GM18519 (cell line): ENCODE measurements around the gene PLEKHG5.
"Not testable (repeated sequence)": the region's sequence is repeated elsewhere in the genome, so short reads cannot be mapped to it uniquely, and the experiment has no call there.

Experiments
- ATAC-seq: cut with Tn5 transposase; IDR thresholded peaks from one replicate; pipeline ENCODE4 v1.9.1; 2021; ENCODE audit warnings: mild to moderate bottlenecking, moderate library complexity; ENCODE audit not compliant: unreplicated experiment, low FRiP score

The PLEKHG5 gene

DNA sequence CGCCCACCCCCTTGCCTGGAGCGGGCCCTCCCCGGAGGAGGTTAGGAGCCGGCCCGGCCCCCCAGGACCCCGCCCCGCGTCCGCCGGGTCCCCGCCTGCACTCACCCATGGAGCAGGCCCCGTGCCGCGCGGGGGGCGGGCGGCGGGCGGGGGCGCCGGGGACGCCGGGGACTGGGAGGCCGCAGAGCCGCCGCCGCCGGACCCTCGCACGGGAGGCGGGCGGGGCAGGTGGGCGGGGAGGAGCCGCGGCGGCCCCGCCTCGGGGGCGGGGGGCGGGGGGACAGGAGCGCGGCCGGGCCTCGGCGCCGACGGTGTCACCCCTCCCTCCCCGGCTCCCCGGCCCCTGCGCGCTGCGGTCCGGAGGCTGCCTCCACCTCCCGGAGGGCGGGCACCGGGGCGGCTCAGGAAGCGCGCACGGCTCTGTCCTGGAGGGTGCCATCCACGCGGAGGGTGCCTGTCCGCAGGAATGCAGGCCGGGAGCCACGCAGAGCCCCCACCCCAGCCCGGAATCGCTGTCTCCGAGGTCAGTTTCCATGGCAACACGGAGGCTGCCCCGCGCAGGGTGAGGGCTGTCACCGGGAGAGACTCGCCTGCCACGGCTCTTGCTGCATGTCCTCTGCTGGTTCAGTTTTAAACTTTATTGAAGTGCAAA, 5.9 kb upstream of the PLEKHG5 start:
- no peak for ATAC-seq

DNA sequence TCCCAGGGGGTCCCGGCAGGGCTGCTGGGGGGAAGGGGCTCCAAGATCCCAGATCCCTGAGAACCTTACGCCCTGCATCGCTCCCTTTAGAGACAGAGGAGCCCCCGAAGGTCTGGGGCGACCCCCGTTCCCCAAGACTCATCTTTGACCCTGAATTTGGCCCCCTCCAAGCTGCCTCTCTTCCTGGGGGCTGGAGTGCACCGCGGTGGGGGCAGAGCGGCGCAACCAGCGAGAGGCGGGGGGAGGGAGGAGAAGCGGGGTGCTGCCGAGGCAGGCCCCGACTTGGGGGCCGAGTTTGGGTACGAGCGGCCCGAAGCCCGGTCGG, 5.4 kb upstream of the PLEKHG5 start:
- ATAC-seq: no peak

DNA sequence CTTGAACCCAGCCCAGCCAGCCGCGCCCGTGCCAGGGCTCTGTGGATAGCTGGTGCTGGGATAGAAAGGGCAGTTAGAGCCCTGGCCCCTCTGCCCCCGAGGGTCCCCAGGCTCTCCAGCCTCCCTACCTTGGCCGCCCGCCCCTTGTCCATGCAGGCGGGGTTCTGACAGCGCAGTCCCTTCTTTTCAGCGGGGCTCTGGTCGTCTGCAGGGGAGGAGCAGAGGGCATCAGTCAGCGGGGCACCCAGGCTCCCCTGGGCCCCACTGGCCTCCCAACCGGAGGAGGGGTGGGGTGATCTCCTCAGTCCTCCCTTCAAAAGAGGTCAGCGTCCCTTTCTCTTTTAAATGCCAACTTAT, 4.9 kb upstream of the PLEKHG5 start:
- ATAC-seq: no peak

DNA sequence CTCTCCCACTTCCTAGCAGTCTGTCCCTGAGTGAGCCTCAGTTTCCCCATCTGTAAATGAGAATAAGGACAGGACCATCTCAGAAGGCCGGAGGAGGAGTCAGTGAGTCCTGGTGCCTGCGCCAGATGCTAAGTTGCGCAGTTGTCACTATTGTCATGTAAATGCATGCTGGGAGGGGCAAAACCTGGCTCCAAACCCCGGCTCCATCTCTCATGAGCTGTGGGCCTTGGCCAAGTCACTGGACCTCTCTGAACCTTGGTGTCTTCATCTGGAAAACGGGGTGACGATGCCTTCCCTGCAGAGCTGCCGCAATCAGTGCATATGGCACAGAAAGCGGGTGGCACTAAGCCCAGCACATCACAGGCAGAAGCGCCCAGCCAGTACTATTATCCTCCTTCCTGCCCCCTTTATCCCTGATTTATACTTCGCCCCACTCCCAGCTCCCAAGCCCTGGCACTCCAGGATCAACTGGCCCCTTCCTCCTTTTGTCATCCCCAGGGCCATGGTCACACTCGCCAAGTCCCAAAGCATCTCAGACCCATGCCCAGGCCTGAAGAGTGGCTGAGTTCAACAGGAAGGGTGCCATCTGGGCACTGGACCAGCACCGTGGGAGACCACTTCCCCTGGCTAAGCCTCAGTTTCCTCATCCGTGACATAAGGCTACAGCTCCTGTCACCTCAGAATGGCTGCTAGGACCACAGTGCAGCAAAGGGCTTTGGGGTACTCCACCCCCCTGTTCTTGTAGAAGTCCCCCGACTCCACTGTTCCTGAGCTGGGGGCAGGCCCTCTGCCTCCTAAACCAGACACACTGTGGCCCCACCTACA, 4.3 kb upstream of the PLEKHG5 start:
- no peak for ATAC-seq

DNA sequence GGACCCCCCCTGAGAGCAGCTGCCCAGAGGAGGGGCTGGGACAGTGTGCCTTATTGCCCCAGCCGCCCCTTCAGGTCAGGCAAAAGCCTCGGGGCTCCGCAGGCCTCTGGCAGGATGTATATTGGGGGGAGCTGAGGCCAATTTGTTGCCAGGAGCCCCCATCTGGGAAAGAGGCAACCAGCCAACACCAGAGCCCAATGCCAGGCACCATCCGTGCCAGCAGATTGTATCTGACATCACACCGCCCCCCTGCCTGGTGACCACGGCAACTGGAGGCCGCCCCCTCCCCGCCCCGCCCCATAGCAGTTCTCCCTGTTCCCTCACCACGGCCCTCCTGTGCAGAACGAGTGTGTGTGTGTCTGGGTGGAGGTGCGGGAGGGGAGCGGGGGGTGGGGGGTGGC, 3.6 kb upstream of the PLEKHG5 start:
- no peak for ATAC-seq

DNA sequence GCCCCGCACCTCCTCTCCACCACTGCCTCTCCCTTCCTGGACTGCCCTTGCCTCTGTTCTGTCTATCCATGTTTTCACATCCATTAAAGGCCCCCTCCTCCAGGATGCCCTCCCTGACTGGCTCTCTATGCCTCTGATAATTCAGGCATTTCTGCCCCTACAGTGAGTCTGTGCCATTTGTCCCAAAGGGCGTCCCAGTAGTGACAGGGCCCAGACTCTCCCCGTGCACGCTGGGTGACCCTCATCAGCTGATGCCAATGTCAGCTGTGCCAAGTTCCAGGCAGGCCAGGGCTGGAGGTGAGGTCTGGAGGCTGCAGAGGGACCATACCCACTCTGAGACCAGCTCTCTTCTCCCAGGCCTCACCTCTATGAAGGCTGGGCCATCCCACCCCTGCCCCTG, 3.2 kb upstream of the PLEKHG5 start:
- ATAC-seq: no peak

DNA sequence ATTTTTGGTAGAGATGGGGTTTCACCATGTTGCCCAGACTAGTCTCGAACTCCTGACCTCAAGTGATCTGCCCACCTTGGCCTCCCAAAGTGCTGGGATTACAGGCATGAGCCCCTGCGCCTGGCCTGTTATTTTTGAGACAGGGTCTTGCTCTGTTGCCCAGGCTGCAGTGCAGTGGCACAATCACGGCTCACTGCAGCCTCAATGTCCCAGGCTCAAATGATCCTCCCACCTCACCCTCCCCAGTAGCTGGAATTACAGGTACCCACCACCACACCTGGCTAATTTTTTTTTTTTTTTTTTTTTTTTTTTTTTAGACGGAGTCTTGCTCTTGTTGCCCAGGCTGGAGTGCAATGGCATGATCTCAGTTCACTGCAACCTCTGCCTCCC, 2.4 kb upstream of the PLEKHG5 start:
- not testable (repeated sequence) for ATAC-seq

DNA sequence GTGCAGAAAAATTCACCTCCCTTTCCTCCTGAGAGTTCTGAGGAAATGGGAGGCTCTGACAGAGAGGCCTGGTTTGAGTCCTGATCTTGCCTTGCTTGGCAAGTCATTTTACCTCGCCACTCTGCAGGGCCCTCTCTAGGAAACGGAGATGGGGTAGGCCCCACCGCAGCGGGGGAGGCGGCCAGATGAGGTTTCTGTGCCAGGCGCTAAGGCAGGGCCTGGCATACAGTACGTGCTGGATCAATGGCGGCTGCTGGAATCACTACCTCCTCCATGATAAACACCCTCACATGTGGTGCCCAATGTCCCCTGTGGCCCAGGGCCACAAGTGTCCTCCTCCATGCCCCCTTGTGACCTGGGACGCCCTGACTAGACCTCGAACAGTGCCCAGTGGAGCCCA, 499 bp upstream of the PLEKHG5 start:
- no peak for ATAC-seq

DNA sequence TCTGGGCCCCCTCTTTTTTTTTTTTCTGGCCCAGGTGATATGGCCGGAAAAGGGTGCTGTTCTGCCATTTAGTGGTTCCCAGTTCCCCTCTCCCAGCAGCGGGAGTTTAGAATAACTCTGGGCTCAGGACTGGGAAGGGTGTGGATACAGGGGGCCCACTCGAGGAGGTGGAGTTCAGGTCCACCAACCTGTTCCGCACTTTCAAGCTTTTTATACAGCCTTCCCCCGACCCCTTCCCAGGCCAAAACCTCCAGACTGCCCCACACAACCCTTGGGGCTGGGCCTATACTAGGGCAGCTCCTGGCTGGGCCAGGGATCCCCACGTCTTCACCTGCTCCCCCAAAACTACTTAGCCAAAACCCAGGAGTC, 402 bp downstream of the PLEKHG5 start:
- ATAC-seq: no peak

DNA sequence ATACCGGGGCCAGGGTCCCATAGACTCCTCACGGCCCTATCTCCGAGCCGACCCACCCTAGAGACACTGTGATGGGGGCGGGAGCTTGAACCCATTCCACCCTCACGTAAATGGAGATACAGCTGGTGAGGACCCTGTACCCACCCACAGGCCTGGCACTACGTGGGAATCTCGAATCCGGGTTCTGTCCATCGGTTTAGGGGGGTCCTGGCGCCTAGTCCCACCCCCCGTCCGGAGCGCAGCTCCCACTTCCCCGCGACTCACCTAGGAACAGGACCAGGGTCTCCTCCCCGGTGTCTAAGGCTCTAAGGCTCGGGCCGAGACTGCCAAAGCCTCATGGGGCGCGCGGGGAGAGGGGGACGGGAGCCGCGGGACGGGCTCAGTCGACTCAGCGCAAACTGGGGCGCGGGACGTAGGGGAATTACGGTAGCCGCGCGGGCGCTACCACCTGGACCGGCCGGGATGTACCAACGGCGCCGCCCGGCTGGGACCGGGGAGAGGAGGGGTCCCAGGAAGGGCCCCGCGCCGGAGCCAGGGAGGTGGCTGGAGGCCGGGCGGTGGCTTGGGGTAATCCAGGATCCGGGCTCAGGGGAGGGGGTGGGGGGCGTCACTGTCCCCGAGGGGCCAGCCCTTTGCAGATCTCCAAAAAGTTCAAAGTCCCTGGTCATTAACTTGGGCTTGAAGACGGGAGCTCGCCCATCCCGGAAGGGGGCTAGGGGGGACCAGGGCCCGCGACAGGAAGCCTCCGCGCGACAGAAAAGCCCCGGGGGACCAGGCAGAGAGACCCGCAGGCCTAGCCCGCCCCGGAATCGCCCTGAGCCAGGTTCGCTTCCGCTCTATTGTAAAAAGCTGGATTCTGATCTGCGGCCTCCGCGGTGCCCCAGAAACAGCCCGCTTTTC, 1.0 kb downstream of the PLEKHG5 start:
- no peak for ATAC-seq

DNA sequence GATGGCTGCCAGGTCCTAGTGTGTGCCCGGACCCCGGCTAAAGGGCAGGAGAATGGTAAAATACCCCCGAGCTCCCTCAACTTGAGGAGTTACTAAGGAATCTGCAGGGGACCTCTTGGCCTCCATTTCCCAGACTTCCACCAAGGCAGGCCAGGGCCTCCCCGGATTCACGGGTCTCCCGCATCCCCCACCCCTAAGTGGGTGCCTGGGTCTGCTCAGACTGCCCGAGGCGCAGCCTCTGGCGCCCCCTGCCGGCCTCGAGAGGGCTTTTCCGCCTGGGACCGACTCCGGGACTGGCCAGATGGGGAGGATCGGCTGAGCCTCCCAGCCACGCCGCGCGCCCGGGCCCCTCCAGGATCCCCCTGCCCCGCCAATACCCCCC, 1.7 kb downstream of the PLEKHG5 start:
- no peak for ATAC-seq

DNA sequence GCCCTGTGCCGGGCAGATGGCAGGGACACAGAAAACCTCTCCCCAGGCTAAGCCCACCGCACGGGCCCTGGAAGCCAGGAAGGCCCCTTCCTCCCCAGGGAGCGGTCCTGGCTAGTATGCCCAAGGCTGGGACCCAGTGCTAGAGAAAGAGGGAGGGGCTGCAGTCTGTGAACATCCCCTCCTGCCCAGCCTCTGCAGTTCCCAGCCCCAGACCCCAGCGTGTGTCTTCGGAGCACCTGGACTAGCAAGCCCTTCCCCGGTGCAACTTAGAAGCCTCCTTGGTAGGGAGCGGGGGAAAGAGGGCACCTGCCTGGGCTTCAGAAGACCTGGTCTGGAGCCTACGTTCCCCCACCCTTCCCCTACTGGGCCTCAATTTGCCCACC, 2.1 kb downstream of the PLEKHG5 start:
- no peak for ATAC-seq

DNA sequence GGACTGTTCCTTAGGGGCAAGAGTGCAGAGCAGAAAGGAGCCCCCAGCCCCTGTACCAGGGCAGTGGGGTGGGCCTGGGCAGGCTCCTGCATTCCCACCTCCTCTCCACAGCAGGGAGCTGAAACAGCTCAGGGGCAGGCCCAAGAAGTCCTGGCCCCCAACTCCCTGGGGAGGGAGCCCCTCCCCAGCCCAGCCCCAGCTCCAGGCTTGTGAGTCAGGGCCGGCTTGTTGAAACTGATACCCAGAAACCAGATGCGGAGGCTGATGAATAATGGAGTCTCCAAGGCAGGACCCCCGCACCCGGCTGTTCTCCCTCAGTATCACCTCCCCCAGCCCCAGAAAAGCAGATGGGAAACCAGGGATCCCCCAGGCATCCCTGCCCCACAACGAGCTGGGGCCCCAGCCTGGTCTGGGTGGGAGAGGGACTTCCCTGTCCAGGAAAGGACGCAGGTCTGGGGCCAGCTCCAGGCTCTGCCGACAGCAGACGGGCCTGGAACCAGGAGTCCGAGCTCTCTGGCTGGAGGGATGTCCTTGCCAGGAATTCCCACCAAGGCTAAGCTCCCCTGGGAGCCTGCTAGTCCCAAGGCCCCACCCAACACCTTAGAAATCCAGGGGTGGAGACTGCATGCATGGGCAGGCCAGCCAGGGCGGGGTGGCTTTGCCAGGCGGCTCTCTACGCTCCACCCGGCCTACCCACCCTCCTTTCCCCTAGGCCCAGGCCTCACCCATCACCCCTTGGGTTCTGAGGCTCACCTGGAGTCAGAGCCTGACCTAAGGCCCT, 2.7 kb downstream of the PLEKHG5 start:
- no peak for ATAC-seq

DNA sequence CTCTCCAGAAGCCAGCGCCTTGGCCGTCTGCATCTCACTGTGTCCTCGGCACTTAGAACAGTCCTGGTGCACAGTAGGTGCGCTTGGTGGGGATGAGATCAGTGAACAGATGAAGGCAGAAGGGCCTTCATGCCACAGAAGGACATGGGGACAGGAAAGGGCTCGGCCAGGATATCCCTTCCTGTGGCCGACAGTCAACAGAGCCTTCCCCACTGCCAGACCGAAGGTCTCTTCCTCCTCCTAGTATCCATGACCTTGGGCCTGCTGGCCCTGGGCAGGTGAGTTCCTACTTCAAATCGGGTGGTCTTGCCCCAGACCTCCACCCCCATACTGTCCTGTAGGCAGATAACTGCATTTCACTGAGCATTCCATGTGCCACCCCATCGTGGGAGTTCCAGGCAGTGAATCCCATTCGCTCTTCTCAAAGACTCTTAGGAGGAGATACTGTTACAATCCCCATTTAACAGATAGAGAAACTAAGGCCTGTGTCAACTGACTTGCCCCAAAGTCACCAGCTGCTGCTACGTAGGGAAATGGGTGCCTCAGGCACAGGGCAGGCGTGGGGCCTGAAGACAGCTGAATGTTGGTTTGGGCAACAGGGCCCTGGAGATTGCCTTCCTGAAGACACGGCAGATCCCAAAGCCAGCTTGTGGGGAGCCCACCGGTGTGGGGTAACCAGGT, 3.5 kb downstream of the PLEKHG5 start:
- no peak for ATAC-seq

DNA sequence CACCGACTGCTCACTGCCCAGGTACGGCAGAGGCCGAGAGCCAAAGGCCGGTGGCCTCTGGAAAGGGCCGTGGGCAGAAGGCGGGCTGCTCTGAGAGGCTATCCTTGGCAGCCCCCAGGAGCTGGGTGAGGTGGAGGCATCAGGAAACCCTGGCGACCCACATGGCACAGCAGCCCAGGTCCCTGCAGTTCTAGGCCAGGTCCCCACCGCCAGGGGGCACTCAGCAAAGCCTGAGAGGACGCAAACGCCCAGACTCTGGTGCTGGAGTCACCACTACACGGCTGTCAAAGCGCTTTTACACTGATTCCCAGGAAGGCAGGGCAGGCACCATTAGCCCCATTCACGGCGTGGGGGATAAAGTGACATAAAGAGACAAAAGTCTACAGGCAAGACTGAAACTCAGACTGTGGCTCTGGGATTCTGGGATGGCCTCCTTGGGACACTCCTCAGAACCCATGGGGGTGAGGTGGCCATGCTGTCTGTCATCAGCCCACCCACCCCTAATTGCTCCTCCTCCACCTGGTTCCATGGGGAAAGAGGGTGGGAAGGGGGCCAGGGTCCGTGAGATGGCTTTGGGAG, 4.9 kb downstream of the PLEKHG5 start:
- ATAC-seq: no peak

DNA sequence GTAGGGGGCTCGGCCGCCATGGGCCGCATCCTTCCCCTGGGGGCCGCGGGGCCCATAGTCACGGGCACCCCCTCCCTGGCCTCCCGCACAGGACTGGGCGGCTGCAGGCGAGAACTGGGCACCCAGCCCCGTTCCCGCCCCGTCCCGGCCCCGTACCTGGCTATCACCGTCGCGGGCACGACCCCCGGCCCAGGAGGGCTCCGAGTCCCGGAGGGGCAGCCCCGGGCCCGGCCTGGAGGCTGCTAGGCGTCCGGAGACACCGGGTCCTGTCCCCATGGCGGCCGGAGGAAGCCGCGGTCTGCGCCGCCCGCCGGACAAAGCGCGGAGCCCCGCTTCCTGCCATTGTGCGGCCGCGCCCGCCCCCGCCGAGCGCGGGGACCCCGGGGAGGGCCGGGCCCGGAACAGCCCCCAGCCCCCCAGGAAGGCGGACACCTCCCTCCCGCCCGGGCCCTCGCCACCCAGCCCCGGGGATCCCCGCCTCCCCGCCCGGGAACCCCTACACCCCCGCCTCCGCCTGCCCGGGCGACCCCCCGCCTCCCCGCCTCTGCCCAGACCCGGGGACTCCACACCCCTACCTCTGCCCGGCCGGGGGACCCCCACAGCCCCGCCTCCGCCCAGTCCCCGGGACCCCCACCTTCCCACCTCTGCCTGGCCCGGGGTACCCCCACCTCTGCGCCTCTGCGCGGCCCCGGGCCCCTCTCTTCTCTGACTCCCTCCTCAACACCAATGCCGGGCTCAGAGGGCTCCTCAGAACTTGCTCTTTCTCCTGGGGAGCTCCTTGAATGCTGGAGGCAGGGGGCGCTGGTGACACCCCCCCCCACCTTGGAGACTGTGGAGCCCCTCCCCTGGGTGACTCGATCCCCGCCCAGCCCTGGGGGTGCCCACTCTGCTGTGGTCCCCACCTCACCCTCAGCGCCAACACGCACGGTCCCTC, 6.0 kb downstream of the PLEKHG5 start:
- no peak for ATAC-seq

DNA sequence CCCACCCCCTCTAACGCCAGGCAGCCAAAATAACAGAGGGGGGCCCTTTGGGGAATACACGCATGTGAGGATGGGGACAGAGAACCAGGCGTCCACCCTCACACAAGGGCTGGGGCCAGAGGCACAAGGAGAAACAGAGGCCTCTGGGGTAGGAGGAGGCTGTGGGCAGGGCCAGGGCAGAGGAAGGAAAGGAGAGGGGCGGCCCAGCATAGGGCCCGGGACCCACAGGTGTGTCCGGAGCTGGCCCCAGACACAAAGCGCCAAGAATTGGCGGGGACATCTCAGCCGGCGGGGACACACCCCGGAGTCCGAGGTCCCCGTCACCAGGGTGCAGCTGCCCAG, 6.7 kb downstream of the PLEKHG5 start:
- ATAC-seq: no peak

DNA sequence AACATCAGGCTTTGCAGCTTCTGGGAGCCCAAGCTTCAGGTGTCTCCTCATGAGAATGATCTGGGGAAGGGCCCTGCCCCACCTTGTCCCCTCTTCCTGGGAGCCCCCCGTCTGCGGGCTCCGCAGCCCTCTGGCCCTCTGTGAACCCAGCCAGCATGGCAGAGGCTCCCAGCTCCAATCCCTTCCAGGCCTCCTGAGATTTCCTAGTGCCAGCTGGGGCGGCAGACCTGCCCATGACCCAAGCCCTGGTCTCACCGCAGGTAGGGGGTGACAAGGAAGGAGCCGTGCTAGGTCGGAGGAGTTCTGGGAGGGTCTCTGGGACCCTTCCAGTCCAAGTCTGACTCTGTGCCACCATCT, 7.7 kb downstream of the PLEKHG5 start:
- ATAC-seq: no peak
